DND-41 (cell line): ENCODE results near the gene UVRAG.

Experiments
- ATAC-seq: fragments of 200-7000 bp; cut with Tn5 transposase; 3 replicates; pipeline ENCODE4 v1.9.1; 2021; ENCODE audit warnings: low read depth; ENCODE audit not compliant: insufficient read depth
- DNase-seq: peaks from one replicate; pipeline ENCODE4 v3.0.0-alpha.2; 2020
- H2AFZ ChIP-seq: 2 replicates; pipeline ENCODE4 v1.6.0; 2012; ENCODE audit warnings: low read depth, low read length
- H3K27ac ChIP-seq: 2 replicates; pipeline ENCODE4 v1.5.1; 2012; ENCODE audit warnings: low read length, inconsistent platforms
- H3K27me3 ChIP-seq: fragments of 200-600 bp; sonication (generic); 2 replicates; pipeline ENCODE4 v1.6.0; 2012; ENCODE audit warnings: low read length, mild to moderate bottlenecking, inconsistent platforms; ENCODE audit not compliant: insufficient read depth, poor library complexity
- H3K36me3 ChIP-seq: 2 replicates; pipeline ENCODE4 v1.5.1; 2012; ENCODE audit warnings: low read length, inconsistent platforms; ENCODE audit not compliant: insufficient read depth
- H3K4me1 ChIP-seq: 2 replicates; pipeline ENCODE4 v1.5.1; 2012; ENCODE audit warnings: mild to moderate bottlenecking, low read length; ENCODE audit not compliant: insufficient read depth
- H3K4me2 ChIP-seq: 2 replicates; pipeline ENCODE4 v1.6.0; 2012; ENCODE audit warnings: mild to moderate bottlenecking, moderate library complexity, low read length, inconsistent platforms; ENCODE audit not compliant: insufficient read depth
- H3K4me3 ChIP-seq, 2 experiments: fragments of 200-600 bp in 1 of 2; shearing (Covaris generic) in 1 of 2; 2 replicates each; pipeline ENCODE4 v1.5.1; 2012 to 2016; ENCODE audit warnings: inconsistent platforms in 2 of 2, low read length in 2 of 2, mild to moderate bottlenecking in 2 of 2, low read depth in 1 of 2, moderate library complexity in 1 of 2
- H3K79me2 ChIP-seq: 2 replicates; pipeline ENCODE4 v1.6.0; 2012; ENCODE audit warnings: low read length, inconsistent platforms; ENCODE audit not compliant: insufficient read depth
- H3K9ac ChIP-seq: 2 replicates; pipeline ENCODE4 v1.6.0; 2012; ENCODE audit warnings: low read depth, mild to moderate bottlenecking, inconsistent platforms, low read length, moderate library complexity
- H3K9me3 ChIP-seq: 2 replicates; pipeline ENCODE4 v1.5.1; 2012; ENCODE audit warnings: low read length, moderate library complexity, mild to moderate bottlenecking, inconsistent platforms; ENCODE audit not compliant: insufficient read depth, severe bottlenecking
- H4K20me1 ChIP-seq: 2 replicates; pipeline ENCODE4 v1.6.0; 2012; ENCODE audit warnings: low read length; ENCODE audit not compliant: insufficient read depth
- EZH2 ChIP-seq: IDR thresholded peaks from 3 replicates; pipeline ENCODE4 v1.6.1; 2012; ENCODE audit warnings: borderline replicate concordance, low read depth, mild to moderate bottlenecking, moderate library complexity, low read length, inconsistent platforms; ENCODE audit not compliant: severe bottlenecking
- TF ChIP-seq, protein P1 (sequence below): IDR thresholded peaks from 2 replicates; pipeline ENCODE4 v1.5.1; 2012; ENCODE audit warnings: borderline replicate concordance, low read length, moderate library complexity, mild to moderate bottlenecking; ENCODE audit not compliant: poor library complexity, severe bottlenecking; ENCODE audit errors: extremely low read depth

The UVRAG gene

DNA sequence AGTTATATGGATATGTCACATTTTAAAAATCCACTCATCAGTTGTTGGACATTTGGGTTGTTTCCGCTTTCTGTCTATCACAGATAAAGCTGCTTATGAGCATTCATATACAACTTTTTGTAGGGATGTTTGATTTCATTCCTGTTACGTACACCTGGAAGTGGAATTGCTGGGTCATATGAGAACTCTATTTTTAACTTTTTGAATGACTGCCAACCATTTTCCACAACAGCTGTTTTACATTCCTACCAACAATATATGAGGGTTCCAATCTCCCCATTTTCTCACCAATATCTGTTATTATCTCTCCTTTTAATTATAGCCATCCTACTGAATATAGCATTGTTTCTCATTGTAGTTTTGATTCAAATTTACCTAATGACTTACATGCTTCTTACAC lies 172.0 kb downstream of the UVRAG start:
- TF ChIP-seq EZH2 = no peak
- TF ChIP-seq, protein P1, sequence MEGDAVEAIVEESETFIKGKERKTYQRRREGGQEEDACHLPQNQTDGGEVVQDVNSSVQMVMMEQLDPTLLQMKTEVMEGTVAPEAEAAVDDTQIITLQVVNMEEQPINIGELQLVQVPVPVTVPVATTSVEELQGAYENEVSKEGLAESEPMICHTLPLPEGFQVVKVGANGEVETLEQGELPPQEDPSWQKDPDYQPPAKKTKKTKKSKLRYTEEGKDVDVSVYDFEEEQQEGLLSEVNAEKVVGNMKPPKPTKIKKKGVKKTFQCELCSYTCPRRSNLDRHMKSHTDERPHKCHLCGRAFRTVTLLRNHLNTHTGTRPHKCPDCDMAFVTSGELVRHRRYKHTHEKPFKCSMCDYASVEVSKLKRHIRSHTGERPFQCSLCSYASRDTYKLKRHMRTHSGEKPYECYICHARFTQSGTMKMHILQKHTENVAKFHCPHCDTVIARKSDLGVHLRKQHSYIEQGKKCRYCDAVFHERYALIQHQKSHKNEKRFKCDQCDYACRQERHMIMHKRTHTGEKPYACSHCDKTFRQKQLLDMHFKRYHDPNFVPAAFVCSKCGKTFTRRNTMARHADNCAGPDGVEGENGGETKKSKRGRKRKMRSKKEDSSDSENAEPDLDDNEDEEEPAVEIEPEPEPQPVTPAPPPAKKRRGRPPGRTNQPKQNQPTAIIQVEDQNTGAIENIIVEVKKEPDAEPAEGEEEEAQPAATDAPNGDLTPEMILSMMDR = no peak
- Histone ChIP-seq H3K27me3 (no peaks in the 10 kb centered on the region), H3K36me3 (peaks cover 22% of the 10 kb centered on the region), H3K4me3 (no peak overlapping the region), H3K79me2 (no peaks in the 10 kb centered on the region), H3K4me1 (no peaks in the 10 kb centered on the region), H3K4me2 (no peak overlapping the region), H3K27ac (no peak overlapping the region), H3K9ac (no peak overlapping the region), H4K20me1 (0 out of 2 replicates have a peak, but pooled peaks cover 3% of the 10 kb centered on the region), H3K9me3 (no peaks in the 10 kb centered on the region), H2AFZ (no peak overlapping the region)
- no peak for DNase-seq
- ATAC-seq = no peak

DNA sequence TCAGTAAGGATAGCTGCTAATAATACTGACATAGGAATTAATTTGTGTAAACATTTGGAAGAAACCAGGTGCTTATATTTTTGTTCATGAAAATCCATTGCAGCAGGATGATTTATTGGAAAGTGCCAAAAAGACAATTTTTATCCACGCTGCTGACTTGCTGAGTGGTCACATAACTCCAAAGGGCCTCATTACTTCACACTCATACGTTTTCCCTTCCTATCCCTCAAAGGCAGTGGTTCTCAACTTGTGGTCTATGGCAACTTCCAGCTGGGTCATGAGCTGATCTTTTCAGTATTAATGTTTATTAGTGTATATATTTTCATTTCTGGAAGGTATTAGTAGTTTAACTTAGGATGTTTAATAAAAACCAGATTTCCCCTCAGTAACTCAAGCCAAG lies 178.1 kb downstream of the UVRAG start:
- no peak overlapping the region for H3K27ac ChIP-seq
- ATAC-seq = no peak
- H3K27me3 ChIP-seq = no peaks in the 10 kb centered on the region
- peaks cover 4% of the 10 kb centered on the region; the same call in 1 of the 2 replicates for H3K36me3 ChIP-seq
- H4K20me1 ChIP-seq = no peaks in the 10 kb centered on the region
- H3K4me2 ChIP-seq = no peak overlapping the region
- DNase-seq = no peak
- H3K9ac ChIP-seq = no peak overlapping the region
- H2AFZ ChIP-seq = no peak overlapping the region
- no peaks in the 10 kb centered on the region for H3K79me2 ChIP-seq
- no peaks in the 10 kb centered on the region for H3K4me1 ChIP-seq
- TF ChIP-seq, protein P1 = no peak
- TF ChIP-seq EZH2 = no peak
- no peak overlapping the region for H3K4me3 ChIP-seq
- H3K9me3 ChIP-seq = no peaks in the 10 kb centered on the region

DNA sequence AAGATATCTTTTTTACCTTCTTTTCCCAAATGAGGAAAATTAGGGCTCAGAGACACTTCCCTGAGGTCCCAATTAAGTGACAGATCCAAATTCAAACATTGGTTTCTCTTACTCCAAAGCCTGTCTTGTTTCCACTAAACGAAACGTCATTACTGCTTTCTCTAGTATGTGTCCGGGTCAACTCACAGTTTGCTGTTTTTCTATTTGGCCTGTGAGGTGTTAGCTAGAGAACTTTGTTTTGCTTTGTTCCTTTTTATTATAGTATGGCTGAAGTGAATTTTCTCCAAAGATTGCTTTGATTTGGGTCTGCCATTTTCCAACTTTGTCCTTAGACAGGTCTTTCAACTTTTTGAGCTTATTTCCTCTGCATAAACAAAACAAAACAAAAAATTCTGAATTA lies 179.6 kb downstream of the UVRAG start:
- Histone ChIP-seq H2AFZ (no peak overlapping the region), H3K4me3 (no peak overlapping the region), H3K27ac (no peak overlapping the region), H3K4me2 (no peak overlapping the region), H3K79me2 (no peaks in the 10 kb centered on the region), H3K9ac (no peak overlapping the region), H3K27me3 (no peaks in the 10 kb centered on the region), H4K20me1 (no peaks in the 10 kb centered on the region), H3K36me3 (peaks cover 4% of the 10 kb centered on the region; the same call in 1 of the 2 replicates), H3K4me1 (no peaks in the 10 kb centered on the region), H3K9me3 (no peaks in the 10 kb centered on the region)
- ATAC-seq (no peak), DNase-seq (no peak)
- TF ChIP-seq, protein P1 = no peak
- TF ChIP-seq EZH2 = no peak
